Central memory CD4-positive, alpha-beta T cell (primary cell): ENCODE data around the gene HDAC4.

Experiments
- DNase-seq: peaks from one replicate; pipeline ENCODE4 v3.0.0; 2022

Gene HDAC4

GRCh38 chr2:239263669-239264491 is 136.9 kb downstream of the HDAC4 start:
- DNase-seq, result no peak

DNA sequence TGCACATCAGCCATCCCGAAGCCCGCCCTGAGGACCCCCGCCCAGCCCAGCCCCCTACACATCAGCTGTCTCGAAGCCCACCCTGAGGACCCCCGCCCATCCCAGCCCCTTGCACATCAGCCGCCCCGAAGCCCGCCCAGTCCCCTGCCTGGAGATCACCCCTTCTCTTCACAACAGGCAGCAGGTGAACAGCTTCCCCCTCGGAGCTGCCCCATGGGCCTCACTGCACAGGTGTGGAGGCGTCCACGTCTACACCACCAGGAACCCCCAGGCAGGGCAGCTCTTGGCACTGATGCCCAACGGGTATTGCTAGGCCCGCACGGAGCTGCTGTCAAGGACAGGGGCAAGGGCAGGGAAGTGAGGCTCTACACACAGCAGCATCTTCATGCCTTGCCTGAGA is 137.6 kb downstream of the HDAC4 start:
- no peak for DNase-seq

DNA sequence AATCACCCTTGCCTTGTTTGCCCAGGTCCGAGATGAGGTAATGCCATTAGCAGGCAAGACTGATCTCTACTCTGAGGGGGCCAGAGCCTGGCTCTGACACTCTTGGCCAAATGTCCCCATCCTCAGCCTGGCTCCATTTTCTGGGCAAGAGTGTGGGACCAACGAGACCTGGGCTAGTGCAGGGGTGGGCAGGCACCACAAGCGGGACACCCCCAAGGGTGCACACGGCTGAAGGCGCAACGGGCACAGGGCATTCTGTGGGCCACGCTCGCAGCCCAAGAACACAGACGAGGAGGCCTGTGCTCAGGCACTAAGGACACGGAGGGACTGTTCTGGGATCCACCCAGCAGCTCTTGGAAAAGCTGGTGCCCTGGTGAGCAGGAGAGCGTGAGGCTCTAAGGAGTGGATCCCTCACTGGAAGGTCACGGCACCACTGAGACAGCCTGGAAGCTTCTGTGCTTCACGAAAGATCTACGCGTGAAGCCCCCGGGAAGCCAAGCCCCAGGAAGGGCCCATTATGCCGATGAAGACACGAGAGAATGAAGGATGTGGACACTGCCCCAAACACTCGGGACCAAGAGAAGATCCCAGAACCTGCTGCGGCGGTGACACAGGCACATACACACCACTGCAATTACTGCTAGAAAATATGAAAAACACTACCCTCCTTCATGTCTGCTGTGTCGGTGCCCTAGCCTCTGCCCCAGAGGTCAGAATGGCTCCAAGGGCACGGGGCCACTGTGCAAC is 138.2 kb downstream of the HDAC4 start:
- DNase-seq, result no peak

DNA sequence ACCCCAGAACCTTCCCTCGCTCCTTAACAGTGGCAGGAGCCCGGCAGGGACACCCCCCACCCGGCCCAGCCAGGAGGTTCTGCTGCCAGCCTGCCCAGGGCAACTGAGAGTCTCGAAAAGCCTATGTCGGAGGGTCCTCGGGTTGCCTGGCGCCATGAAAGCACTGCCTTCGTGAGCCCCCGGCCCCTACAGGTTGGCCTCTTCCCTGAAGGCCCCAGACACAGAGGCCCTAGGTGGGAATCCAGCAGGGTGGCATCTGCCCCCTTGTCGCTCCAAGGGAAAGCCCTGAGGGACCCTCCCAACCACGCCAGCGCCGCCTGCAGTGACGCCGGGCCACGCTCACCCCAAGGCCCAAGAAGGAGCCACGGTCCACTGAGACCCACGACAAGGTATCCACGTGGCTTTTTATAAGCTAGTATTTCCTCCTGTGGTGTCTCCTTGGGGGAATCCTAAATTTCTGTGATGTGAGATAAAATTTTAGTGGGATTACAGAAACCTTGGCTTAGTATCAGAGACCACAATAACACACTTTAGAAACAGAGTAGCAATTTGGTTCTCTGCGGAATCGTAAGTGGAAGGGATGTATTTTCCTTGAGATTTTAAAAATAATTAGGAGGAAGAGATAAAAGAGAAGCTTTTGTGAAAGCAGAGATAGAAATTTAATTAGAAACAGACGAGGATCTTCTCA is 138.9 kb downstream of the HDAC4 start:
- DNase-seq, result no peak

GRCh38 chr2:239261356-239261755 is 139.5 kb downstream of the HDAC4 start:
- no peak for DNase-seq

DNA sequence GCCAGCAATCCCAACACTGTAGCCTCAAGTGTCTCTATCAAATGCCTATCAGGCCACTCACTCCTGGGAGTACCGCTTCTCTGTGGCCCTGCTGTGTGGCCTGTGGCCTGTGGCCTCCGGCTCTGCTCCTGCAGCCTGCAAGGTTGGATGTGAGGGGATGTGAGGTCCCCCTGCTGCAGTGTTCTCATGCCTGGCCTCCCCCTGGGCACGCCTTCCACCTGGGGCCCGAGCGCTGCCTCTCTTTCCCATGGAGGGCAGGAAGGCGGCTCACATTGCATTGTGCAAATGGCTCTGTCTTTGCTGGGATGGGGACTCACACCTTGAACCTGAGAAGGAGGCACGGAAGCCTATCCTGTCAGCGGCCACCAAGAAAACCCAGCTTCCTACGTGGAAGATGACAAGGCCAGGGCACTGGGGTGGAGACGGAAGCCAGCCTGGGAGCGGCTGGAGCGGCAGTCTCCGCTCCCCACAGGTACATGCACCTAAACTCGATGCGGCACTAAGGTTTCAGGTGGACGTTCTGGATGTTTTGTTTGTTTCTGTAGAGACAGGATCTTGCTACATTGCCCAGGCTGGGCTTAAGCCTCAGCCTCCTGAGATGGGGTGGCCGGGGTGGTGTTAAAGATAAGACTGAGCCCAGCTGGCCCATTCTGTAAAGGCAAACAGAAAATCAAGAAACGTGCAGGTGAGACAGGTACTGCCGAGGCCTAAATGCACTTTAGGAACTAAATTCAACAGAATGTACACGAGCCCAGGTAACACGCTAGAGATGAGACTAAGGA is 140.1 kb downstream of the HDAC4 start:
- no peak for DNase-seq

DNA sequence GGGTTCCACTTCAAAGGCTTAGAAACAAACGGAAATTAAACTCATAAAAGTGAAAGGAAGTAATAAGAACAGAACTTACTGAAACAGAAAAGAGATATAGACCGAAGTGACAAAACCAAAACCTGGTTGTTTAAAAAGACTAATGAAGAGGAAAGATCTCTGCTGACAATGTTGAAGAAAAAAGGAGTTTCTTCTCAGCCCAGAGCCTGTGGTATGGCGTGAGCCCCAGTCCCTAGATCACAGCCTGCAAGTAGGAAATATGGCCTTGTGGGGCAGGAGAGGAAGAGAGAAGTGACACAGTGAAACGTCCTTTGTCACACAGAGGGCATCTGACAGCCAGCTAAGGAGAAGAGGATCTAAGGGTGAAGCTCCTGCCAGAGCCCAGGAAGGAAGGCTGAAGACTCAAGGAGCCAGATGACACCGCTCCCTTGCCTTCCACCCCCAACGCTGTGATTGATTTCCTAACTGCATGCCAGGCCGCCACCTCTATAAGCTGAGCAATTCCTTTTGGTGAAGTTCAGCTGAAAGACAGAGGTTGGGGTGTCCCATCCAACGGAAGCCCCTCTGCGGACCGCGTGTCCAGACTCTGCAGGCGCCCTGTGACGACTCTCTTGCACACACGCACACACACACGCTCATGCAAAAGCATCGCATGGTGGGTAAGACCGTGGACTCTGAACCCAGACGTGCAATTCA is 141.1 kb downstream of the HDAC4 start:
- DNase-seq, result no peak

- DNase-seq, result no peak
Observed at GRCh38 chr2:239259173-239259572, 141.6 kb downstream of the HDAC4 start.

GRCh38 chr2:239258248-239258647 is 142.6 kb downstream of the HDAC4 start:
- DNase-seq, result no peak

DNA sequence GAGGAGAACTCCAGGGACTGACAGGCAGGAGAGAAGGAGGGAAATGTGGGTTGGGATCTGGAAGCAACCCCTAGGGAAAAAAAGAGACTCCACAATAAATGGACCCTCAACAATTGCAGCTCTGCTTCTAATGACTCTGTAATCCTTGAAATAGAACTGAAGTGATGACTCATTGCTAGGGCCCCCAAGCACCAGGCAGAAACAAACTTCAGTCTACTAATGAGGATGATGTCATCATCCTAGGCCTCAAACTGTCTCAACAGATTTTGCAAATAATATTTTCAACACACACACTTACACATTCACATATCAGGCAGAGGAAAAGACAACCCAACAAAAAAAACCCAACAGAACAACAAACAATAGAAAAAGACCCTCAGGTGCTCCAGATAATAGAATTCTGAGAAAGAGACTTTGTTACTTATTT is 143.3 kb downstream of the HDAC4 start:
- DNase-seq, result no peak

DNA sequence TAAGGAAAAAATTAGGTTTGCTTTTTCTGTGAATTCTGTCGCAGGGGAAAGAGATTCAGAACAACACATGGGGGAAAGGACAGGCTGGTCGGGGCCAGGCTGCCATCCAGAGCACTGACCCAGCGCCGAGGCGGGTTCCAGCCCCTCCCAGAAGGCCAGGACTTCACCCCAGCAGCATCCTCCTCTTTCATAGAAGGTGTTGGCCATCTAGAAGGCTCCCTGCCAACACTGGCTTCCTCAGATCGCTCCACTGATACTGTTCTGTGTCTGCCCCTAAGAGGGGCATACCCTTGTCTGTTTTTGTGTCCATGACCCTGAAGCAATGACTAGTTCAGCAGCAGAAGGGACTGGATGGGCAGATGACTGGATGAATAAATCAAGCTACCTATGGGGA is 144.5 kb downstream of the HDAC4 start:
- DNase-seq, result no peak

GRCh38 chr2:239255628-239256349 is 145.0 kb downstream of the HDAC4 start:
- no peak for DNase-seq

- no peak for DNase-seq
Observed at GRCh38 chr2:239255218-239255617, 145.6 kb downstream of the HDAC4 start.

GRCh38 chr2:239253701-239254436 is 147.0 kb downstream of the HDAC4 start:
- DNase-seq, result no peak

DNA sequence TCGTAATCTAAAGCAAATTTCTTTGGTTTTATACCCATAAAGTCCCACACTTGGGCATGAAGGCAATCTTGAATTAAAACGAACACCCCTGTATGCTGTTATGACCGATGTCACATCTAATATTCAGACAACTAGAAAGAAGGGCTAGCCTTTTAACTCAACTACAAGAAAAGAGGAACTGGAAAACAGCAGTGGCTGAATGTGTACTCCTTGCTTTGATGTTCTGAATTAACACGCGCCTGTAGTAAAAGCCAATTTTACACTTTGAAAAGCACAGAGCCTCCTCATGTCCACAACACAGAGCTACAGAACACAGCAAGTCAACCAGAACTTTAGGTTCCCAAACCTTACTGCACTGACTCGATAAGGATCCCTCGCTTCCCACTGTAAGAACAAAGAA is 147.6 kb downstream of the HDAC4 start:
- DNase-seq, result no peak

DNA sequence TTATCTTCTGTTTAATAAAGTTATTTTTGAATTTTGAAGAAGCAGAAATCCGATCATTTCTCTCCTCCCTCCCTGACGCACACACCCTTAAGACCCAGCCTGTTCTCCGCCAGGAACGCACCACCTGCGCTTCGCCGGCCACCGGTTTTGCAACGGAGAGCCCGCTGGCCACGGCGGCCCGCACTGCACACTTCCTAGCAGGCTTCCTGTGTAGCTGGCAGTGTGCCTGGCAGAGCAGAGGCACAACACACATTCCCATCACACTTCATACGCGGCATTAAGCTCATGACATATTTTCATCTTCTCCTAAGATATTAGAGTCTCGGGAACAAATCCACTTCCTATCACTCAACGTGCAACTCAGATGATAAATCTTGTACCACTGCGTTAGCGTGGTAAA is 148.0 kb downstream of the HDAC4 start:
- DNase-seq, result no peak

GRCh38 chr2:239252393-239252792 is 148.4 kb downstream of the HDAC4 start:
- no peak for DNase-seq

GRCh38 chr2:239251971-239252370 is 148.8 kb downstream of the HDAC4 start:
- DNase-seq, result no peak

GRCh38 chr2:239250216-239251081 is 150.4 kb downstream of the HDAC4 start:
- DNase-seq, result no peak

DNA sequence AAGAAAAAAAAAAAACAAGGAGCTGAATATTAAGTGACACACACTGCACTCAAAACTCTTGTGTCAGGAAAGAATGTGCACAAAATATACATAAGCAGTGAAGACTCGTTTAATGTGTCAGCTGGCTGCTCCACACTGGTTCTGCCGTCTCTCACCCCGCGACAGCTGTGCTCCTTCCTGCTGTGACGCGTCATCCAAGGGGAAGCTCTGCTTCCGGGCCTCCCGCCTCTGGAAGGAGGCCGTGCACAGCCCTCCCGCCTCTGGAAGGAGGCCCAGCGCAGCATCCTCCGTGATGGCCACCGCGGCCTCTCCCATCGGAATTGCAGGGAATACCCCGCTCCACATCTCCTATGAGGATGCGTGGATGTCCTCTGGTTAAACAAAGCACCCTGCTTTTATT is 151.0 kb downstream of the HDAC4 start:
- DNase-seq, result no peak
